Stimulated activated CD4-positive, alpha-beta T cell treated with anti-CD3 and anti-CD28 coated beads, Interleukin-15, amount 100 ng/mL, for 48 hours (primary cell): ENCODE data around the gene TMEM184A.

Experiments used
- DNase-seq, 2 donors: peaks; one replicate each; pipeline ENCODE4 v3.0.0-alpha.2; 2020; ENCODE audit warnings: low read depth in 2 of 2

The TMEM184A gene

GRCh38 chr7:1567896-1568510, 12.0 kb upstream of the TMEM184A start:
- no peak for DNase-seq

GRCh38 chr7:1567049-1567771, 11.2 kb upstream of the TMEM184A start:
- DNase-seq, result no peak

- no peak for DNase-seq
These were observed 10.7 kb upstream of the TMEM184A start for GRCh38 chr7:1566687-1567048.

- no peak for DNase-seq
These were observed 8.6 kb upstream of the TMEM184A start for GRCh38 chr7:1564603-1565022.

DNA sequence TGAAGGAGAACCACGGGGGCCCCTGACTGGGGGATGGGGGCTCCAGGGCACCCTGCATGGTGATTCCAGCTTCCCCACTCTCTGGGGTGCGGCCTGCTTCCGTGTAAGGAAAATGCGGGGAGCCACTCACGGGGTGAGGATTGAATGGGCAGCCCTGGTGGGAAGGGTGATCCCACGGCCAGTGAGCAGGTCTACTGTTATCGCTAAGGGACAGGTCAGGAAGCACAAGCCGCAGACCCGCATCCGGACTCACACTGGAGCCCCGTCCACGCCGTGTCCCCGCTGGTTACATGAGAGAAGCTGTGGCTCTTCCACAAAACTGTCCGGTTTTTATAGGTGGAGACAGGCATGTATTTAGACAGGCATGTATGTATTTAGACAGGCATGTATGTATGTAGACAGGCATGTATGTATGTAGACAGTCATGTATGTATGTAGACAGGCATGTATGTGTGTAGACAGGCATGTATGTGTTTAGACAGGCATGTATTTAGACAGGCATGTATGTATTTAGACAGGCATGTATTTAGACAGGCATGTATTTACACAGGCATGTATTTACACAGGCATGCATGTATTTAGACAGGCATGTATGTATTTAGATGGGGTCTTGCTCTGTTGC, 8.1 kb upstream of the TMEM184A start:
- DNase-seq, result no peak

DNA sequence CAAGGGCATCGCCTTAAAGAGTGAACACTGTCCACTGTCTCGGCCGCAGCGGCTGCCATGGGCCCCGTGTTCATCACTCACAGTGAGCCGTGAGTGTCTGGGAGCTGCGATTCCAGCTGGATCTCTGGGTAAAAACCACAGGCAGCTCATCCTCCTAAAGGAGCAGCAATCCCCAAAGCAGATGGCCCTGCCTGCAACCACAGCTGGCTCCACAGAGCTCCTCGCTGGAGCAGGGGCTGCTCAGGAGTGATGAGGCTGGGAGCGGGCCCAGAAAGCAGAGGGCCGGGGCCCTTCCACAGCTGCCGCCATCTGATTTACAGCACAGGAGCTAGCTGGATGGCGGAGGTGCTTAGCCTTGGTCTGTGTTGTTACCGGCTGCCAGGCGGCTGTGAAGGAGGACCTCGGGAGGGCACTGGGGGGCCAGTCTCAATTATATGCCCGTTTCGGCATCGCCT, 6.6 kb upstream of the TMEM184A start:
- no peak for DNase-seq

GRCh38 chr7:1562116-1562515, 6.1 kb upstream of the TMEM184A start:
- DNase-seq, result no peak

- no peak for DNase-seq
These were observed 5.3 kb upstream of the TMEM184A start for GRCh38 chr7:1561036-1561940.

GRCh38 chr7:1560620-1561031, 4.6 kb upstream of the TMEM184A start:
- no peak for DNase-seq

GRCh38 chr7:1559626-1560590, 3.9 kb upstream of the TMEM184A start:
- no peak for DNase-seq

DNA sequence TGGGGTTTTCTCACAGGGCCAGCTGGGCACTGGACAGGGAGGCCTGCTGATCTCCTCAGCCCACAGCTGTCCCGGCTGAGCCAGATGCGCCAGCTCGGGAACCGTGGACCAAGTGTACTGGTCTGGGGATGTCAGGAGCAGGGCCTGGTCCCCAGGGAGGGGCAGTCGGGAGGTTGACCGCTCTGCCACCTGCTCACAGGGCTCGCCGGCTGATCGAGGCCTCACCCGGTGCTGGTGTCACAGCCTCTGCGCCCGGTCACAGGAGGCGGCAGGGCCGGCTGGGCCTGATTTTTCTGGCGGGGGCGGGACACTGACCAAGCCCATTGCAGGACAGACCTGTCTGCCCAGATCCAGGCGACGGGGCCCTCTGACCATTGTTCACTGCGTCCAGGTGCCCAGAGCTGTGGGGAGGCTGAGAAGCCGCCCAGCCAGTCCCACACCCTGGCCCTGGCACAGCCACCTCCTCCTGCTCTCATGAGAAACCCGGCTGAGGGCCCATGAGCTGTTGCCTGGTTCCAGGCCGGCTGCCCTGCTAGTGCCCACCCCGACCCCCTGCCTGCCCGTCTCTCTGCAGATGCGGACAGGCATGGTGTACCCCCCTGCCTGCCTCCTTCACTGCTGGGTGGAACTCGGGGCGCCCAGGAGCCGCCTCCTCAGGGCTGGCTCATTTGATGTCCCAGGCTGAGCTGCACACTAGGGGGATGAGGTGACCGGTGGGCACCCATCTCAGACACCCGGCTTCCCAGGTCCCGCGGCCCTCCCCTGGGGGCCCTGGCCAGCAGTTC, 3.0 kb upstream of the TMEM184A start:
- no peak for DNase-seq

- no peak for DNase-seq
These were observed 2.3 kb upstream of the TMEM184A start for GRCh38 chr7:1558181-1558811.

DNA sequence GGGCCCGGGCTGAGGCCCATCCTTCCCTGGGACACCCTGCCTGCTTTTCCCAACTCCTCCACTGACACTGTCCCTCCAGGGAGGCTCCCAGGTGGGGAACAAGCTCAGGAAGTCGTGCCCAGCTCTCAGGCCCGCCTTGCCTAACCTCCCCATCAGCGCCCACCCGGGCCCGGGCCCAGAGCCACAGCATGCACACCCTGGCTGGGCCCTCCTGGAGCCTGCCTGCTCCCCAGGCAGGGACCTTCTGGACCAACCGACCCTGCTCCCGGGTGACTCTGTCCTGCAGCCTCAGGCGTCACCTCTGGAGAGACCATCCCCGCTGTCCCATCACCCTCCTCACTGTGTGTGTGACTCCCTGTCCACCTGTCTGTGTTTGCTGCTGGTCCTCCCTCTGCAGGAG, 1.8 kb upstream of the TMEM184A start:
- no peak for DNase-seq

DNA sequence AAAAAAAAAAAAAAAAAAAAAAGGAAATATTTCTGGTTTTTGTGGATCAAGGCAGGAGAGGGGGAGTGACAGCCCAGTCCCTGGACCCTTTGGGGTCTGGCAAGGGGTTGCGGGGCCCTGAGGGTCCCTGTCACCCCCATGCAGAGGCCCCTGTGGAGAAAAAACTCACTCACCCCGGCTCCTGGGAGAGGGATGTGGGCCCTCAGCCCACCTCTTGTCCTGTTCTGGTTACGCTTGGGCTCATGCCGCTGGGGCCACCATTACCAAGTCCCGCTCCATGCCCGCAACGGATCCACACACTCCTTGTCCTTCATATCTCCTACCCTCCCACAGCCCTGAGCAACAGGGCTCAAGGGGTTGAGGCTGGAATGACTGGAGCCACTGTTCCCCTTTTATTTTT, 1.0 kb upstream of the TMEM184A start:
- no peak for DNase-seq

DNA sequence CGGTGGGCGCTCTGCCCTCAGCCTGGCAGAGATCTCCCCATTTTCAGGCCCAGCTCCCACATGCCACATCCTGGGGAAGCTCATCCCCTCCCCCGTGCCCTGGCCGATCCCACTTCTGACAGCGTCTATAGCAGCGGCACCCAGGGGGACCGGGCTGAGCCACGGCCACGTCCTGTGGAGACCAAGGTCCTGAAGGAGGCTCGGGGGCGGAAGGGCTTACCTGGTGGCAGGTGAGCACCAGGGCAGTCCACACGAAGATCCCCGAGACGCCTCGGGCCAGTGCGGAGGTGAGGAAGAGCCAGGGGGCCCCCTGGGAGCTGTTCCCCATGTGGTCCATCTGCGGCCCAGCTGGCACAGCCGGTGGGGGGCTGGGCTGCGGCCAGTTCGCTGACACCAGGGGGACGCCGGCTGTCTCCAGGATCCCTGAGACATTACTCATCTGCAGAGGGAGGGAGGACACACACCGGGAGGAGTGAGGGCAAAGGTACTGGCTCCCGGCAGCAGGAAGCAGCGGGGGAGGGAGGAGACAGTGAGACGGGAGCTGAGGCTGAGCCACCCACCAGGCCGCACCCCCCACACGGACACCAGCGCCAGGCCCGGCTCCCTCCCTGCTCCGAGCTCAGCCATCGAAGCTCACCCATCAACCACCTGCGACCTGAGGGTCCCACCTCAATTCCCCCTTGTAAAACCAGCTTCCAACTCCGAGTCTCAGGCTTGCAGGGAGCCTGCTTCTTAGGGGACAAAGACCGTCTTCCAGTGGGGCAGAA, 776 bp downstream of the TMEM184A start:
- DNase-seq, result no peak

GRCh38 chr7:1554333-1555045, 1.5 kb downstream of the TMEM184A start:
- no peak for DNase-seq

DNA sequence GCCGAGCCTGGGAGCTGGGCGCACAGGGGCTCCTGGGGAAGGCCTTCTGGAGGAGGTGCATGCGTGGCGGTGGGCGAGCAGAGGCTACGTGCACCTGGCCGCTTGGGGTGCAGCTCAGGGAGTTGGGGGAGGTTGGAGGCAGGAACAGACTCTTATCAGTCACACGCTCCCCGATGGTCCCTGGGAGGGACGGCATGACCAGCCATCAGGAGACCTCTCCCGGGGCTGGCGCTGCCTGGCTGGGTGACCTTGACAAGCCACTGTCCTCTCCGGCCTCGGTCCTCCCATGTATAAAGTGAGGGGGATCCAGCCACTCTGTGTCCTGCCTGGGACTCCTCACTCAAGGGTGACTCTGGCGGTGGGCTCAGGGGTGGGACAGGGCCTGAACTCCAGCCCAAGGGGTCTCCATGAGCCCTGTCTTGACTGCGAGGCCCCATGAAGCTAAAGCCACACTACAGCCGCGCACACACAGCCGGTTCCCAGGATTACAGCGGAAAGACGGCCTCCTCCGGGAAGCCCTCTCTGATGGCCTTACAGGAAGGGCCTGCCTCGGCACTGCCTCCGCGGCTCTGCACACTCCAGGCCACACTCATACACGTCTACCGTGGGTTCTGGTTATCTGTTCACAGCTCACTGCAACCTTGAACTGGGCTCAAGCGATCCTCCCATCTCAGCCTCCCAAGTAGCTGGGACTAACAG, 2.3 kb downstream of the TMEM184A start:
- no peak for DNase-seq

- DNase-seq, result no peak
These were observed 3.8 kb downstream of the TMEM184A start for GRCh38 chr7:1552200-1552599.
